GM19395 (cell line): ENCODE results near the gene LOXHD1.

Experiments used
- ATAC-seq: cut with Tn5 transposase; IDR thresholded peaks from one replicate; pipeline ENCODE4 v1.9.1; 2021; ENCODE audit warnings: mild to moderate bottlenecking, moderate library complexity; ENCODE audit not compliant: unreplicated experiment

LOXHD1 gene

GRCh38 chr18:46452820-46453219, 204.2 kb downstream of the LOXHD1 start:
- no peak for ATAC-seq

GRCh38 chr18:46449499-46449898, 207.5 kb downstream of the LOXHD1 start:
- no peak for ATAC-seq

GRCh38 chr18:46449033-46449432, 208.0 kb downstream of the LOXHD1 start:
- no peak for ATAC-seq

- ATAC-seq, result no peak
These were observed 208.7 kb downstream of the LOXHD1 start for GRCh38 chr18:46448347-46448746.

DNA sequence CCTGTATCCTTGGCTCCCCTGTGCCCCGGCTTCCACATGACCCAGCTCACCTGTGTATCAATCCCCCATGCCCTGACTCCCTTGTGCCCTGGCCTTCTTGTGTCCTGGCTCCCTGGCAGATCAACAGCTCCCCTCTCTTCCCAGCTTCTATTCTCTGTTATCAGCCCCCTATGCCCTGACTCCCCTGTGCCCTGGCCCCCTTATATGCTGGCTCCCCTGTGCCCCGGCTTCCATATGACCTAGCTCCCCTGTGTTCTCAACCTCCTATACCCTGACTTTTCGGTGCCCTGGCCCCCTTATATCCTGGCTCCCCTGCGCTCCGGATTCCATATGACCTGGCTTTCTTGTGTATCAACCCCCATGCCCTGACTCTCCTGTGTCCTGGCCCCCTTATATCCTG, 209.2 kb downstream of the LOXHD1 start:
- no peak for ATAC-seq

DNA sequence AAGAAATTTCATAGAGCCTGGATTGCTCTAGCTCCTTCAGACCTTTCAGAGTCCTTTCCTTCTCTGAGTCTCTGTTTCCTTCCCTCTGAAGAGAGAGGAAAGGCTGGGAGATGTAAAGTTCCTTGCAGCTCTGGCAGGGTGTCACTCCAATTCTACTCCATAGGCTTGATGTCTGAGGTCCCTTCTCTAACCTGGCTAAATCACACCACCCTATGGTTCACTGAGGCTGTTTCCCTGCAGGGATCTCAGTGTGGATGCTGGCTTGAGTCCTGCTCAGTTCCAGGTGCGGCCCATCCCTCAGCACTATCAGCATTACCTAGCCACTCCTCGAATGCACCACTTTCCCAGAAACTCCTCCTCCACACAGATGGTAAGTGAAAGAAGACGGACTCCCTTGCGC, 209.7 kb downstream of the LOXHD1 start:
- no peak for ATAC-seq

DNA sequence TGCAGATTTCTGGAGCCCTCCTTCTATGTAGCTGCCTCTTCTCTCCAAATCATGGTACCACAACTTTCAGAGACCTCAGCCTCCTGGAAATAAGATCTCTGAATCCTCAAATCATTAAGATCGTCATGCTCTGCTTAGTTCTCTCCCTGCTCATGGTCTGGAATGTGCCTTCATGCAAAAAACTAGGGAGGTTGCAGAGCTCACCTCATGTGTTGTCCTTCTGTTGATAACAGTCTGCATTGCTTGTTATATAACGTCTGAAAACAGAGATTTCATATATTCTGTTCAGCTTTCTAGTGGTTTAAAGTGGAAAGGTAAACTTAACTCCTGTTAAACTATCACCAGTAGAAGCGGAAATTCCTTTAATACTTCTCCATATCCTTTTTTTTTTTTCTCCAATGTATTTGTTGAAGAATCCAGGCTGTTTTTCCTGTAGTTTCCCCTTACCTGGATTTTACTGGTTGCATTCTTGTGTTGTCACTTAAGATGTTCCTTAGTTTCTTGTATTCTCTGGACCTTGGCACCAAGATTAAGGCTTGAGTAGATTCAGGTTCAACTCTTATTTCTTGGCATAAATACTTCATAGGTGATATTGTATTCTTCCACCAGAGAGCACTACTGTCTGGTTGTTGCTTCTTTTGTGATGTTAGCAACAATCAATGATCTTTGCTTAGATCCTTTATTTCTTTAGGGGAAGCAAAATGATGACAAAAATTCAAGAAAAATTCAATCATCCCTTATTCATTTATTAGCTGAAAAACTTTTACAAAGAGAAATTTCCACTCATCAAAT, 211.3 kb downstream of the LOXHD1 start:
- no peak for ATAC-seq

- no peak for ATAC-seq
These were observed 218.0 kb downstream of the LOXHD1 start for GRCh38 chr18:46439037-46439436.

- no peak for ATAC-seq
These were observed 220.0 kb downstream of the LOXHD1 start for GRCh38 chr18:46437061-46437460.

DNA sequence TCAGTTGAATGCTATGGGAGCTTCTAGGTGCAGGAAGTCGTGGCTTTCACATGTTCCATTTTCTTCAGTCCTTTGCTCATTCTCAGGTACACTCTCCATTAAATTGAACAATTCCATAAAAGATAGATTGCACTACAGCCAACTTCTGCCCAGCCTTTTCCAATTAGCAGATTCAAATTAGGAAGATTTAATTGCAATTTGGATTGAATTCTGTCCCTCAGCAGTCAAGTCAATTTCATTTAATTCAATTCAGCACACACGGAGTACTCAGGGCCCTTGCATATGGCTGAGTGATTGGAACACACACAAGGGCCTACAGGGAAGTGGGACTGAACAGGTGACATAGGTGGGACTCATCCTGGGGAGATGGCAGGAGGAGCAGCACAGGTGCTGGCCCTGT, 220.4 kb downstream of the LOXHD1 start:
- ATAC-seq, result no peak

DNA sequence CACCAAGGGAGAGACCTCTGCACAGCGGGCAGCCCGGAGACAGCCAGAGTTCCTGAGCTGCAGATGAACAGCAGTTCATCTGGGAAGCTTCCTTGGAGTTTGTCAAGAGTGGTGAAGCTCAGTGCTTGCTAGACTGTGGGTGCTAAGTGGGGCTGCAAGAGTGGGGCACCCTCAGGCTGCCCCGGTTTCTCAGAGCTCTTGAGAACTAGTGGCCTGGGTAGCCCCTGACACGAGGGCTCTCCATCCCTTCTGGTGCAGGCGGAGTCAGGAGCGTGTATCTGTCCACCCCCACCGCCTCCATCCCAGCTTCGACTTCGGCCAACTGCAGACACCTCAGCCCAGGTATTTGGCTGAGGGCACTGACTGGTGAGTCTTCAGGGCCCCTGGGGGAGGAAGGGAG, 222.0 kb downstream of the LOXHD1 start:
- no peak for ATAC-seq

- ATAC-seq, result no peak
These were observed 222.4 kb downstream of the LOXHD1 start for GRCh38 chr18:46434629-46435028.

DNA sequence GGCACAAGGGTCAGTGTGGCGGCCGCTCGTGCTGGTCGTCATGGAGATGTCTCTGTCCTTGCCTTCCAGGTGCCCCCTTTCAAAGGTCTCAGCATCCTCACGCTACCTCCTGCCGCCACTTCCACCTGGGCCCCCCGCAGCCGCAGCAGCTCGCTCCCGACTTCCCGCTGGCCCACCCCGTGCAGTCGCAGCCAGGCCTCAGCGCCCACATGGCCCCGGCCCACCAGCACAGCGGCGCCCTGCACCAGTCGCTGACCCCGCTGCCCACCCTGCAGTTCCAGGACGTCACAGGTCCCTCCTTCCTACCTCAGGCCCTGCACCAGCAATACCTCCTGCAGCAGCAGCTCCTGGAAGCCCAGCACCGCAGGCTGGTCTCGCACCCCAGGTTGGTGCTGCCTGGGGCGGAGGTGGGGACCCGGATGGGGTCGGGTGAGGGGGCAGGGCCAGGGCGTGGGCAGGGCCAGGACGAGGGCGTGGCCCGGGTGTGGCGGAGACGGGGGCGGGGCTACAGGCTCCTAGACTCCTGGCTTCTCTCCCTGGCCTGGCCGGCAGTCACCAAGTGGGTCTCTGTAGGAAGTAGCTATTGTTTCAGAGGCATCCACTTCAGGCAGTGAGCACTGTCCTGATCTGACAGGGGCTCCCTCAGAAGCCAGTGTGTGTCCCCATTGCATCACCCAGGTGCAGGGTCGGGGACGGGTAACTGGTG, 223.7 kb downstream of the LOXHD1 start:
- no peak for ATAC-seq

- ATAC-seq, result no peak
These were observed 225.4 kb downstream of the LOXHD1 start for GRCh38 chr18:46431522-46432171.

DNA sequence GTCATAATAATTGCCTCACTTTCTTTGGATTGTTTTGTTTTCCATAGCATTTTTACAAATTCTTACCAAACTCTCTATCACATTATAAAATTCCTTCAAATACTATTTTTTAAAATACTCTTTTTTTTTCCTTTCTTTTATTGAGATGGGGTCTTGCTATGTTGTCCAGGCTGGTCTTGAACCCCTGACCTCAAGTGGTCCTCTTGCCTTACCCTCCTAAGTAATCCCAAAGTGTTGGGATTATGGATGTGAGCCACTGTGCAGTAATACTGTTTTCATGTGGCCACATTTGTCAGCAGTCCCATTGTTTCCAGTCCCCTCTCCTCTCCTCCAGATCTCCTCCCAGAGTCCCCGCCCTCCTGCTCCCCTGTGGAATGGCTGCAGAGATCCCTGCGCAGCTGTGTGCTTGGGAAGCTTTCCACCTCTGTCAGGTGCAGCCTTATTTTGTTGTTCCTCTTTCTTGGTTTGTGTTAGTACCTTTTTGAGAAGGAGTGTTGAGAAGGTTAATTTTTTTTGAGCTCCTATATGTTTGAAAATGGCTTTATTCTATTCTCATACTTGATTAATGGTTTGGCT, 227.3 kb downstream of the LOXHD1 start:
- no peak for ATAC-seq

DNA sequence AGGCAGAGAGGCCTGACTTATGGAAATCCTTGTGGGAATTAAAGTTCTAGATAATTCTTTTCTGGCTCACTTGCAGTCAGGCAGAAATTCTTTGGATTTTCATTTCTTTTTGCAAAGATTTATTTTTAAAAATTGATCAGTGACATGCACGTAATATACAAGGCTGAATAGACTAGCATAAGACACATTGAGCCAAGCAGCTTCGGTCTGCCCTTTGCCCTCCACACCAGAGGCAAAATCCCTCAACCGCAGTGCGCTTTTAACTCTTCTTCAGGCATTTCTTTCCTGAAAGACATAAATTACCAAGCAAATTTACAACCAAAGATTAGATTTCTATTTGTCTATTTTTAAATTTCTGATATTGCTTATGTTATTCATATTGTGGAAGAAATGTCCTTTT, 227.9 kb downstream of the LOXHD1 start:
- no peak for ATAC-seq

DNA sequence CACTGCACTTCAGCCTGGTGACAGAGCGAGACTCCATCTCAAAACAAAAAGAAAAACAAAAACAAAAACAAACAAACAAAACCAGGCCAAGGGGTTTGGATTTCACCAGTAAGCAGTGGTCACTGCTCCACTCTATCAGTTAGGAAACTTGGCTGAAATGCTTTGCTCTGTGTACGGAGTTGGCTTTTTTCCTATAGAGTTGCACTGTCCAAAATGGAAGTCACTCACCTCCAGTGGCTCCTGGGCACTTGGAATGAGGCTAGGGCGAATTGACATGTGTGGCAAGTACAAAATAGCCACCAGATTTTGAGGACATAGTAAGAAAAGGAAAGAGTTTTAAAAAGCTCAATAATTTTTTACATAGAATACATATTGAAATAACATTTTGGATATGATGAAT, 228.7 kb downstream of the LOXHD1 start:
- no peak for ATAC-seq

- no peak for ATAC-seq
These were observed 229.6 kb downstream of the LOXHD1 start for GRCh38 chr18:46427216-46427995.
